ENCODE data around the gene DIABLO.

DIABLO gene

DNA sequence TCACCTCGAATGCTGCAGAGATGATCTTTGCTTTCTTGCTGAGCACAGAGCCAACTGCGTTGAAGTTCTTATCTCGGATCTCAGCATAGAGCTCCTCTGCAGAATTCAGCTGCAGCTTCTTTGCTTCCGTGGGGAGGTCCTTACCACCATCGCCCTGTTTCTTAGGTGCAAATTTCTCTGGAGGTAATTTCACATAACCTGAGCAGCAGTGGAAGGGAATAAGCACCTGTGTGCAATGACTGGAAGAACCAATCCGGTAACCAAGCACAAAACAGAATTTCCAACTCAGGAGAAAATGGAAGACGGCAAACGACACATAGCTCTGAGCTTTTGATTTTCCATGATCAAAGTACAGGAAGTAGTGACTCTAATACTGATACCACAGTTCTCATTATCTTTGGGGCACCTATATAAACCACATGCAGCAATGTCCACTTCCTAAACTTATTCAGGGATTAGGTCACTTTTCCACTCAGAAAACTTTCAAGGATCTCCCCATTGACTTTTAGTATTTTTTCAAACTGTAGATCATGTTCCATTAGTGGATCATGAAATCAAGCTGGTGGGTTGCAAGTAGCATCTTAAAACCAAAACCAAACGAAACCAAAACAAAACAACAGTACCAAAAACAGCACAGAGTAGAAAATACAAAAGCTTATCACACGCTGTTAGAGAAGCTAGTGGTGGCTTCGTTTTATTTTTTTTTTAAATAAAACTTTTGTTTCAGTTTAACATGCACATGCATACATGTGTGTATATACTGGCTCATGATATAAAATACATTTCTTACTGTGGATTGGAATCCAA is 18.9 kb upstream of the DIABLO start:
- Histone ChIP-seq H3K9me2 (replicated peaks; ENCODE audit: control insufficient read depth, low read length) (no peaks in the 10 kb centered on the region), H3K9me3 (ENCODE audit: control insufficient read depth, insufficient read depth, low read length) (no peaks in the 10 kb centered on the region), H3K27ac (ENCODE audit: low read depth, low read length) (no peak overlapping the region), H3K4me3 (ENCODE audit: low read length) (no peak overlapping the region), H4K20me1 (ENCODE audit: control insufficient read depth, insufficient read depth, low read depth, low read length) (no peaks in the 10 kb centered on the region), H3K79me2 (ENCODE audit: control insufficient read depth, low read length) (no peaks in the 10 kb centered on the region), H3K4me2 (ENCODE audit: low read length) (no peak overlapping the region), H3K27me3 (ENCODE audit: control insufficient read depth, low read length) (no peaks in the 10 kb centered on the region), H3K36me3 (ENCODE audit: control insufficient read depth, low read length) (no peaks in the 10 kb centered on the region; the same call in 1 of the 2 replicates), H3K4me1 (ENCODE audit: control insufficient read depth, low read length) (no peaks in the 10 kb centered on the region), H3F3A (ENCODE audit: control insufficient read depth, insufficient read depth) (no peaks in the 10 kb centered on the region)
- TF ChIP-seq, protein P1, sequence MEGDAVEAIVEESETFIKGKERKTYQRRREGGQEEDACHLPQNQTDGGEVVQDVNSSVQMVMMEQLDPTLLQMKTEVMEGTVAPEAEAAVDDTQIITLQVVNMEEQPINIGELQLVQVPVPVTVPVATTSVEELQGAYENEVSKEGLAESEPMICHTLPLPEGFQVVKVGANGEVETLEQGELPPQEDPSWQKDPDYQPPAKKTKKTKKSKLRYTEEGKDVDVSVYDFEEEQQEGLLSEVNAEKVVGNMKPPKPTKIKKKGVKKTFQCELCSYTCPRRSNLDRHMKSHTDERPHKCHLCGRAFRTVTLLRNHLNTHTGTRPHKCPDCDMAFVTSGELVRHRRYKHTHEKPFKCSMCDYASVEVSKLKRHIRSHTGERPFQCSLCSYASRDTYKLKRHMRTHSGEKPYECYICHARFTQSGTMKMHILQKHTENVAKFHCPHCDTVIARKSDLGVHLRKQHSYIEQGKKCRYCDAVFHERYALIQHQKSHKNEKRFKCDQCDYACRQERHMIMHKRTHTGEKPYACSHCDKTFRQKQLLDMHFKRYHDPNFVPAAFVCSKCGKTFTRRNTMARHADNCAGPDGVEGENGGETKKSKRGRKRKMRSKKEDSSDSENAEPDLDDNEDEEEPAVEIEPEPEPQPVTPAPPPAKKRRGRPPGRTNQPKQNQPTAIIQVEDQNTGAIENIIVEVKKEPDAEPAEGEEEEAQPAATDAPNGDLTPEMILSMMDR (IDR thresholded peaks at IDR 0.05; ENCODE audit: low read depth, low read length, poor library complexity, severe bottlenecking): no peak
- TF ChIP-seq EZH2phosphoT487 (IDR thresholded peaks at IDR 0.05; ENCODE audit: borderline replicate concordance, low read length): no peak

DNA sequence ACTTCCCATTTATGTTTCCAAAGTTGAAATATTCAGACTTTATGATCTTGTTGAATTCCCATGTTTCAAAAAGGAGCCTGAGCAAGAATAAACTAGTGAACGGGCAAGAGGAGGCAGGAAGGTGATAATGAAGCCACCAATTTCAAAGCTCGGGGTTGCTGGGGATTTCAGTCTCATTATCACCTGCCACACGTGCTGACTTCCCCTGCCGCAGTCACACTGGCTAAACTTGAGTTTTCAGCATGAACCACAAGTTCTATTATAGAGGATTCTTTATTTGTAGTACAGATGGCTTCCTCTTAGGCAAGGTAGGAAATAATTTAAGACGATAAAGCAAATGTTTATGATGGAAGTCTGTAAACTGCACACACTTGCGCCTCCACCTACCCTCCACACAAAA is 18.1 kb upstream of the DIABLO start:
- H3K4me3 ChIP-seq (ENCODE audit: low read length): no peak overlapping the region
- no peak overlapping the region for H3K4me2 ChIP-seq (ENCODE audit: low read length)
- no peaks in the 10 kb centered on the region for H3K27me3 ChIP-seq (ENCODE audit: control insufficient read depth, low read length)
- no peak overlapping the region for H3K27ac ChIP-seq (ENCODE audit: low read depth, low read length)
- TF ChIP-seq EZH2phosphoT487 (IDR thresholded peaks at IDR 0.05; ENCODE audit: borderline replicate concordance, low read length): no peak
- TF ChIP-seq, protein P1 (IDR thresholded peaks at IDR 0.05; ENCODE audit: low read depth, low read length, poor library complexity, severe bottlenecking): no peak
- no peaks in the 10 kb centered on the region; the same call in 1 of the 2 replicates for H3K36me3 ChIP-seq (ENCODE audit: control insufficient read depth, low read length)
- H3K79me2 ChIP-seq (ENCODE audit: control insufficient read depth, low read length): no peaks in the 10 kb centered on the region
- no peaks in the 10 kb centered on the region for H3K4me1 ChIP-seq (ENCODE audit: control insufficient read depth, low read length)
- H4K20me1 ChIP-seq (ENCODE audit: control insufficient read depth, insufficient read depth, low read depth, low read length): no peaks in the 10 kb centered on the region
- H3F3A ChIP-seq (ENCODE audit: control insufficient read depth, insufficient read depth): no peaks in the 10 kb centered on the region
- H3K9me2 ChIP-seq (replicated peaks; ENCODE audit: control insufficient read depth, low read length): no peaks in the 10 kb centered on the region
- H3K9me3 ChIP-seq (ENCODE audit: control insufficient read depth, insufficient read depth, low read length): no peaks in the 10 kb centered on the region

DNA sequence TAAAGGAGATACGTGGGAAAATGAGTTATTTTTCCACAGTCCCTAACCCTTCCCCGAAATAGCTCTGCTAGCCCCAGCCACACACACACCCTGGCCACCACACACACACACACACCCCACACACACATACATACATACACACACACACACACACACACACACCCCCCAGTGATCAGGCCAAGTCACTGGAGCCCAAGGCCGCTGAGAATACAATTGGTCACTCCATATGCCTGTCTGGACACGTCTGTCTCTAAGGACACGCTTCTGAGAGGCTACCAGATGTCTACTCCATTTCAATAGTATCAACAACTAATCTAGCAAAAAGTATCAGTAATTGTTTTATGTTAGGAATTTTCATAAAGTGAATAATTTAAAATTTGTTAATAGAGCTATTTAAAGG is 13.0 kb upstream of the DIABLO start:
- H3K27me3 ChIP-seq (ENCODE audit: control insufficient read depth, low read length): no peaks in the 10 kb centered on the region
- peaks cover 4% of the 10 kb centered on the region; the same call in 1 of the 2 replicates for H3K36me3 ChIP-seq (ENCODE audit: control insufficient read depth, low read length)
- H3K4me2 ChIP-seq (ENCODE audit: low read length): no peak overlapping the region
- TF ChIP-seq, protein P1 (IDR thresholded peaks at IDR 0.05; ENCODE audit: low read depth, low read length, poor library complexity, severe bottlenecking): no peak
- no peaks in the 10 kb centered on the region for H3K9me3 ChIP-seq (ENCODE audit: control insufficient read depth, insufficient read depth, low read length)
- no peak overlapping the region for H3K4me3 ChIP-seq (ENCODE audit: low read length)
- no peaks in the 10 kb centered on the region for H3K9me2 ChIP-seq (replicated peaks; ENCODE audit: control insufficient read depth, low read length)
- H4K20me1 ChIP-seq (ENCODE audit: control insufficient read depth, insufficient read depth, low read depth, low read length): no peaks in the 10 kb centered on the region
- H3K4me1 ChIP-seq (ENCODE audit: control insufficient read depth, low read length): no peaks in the 10 kb centered on the region
- H3F3A ChIP-seq (ENCODE audit: control insufficient read depth, insufficient read depth): no peaks in the 10 kb centered on the region
- H3K27ac ChIP-seq (ENCODE audit: low read depth, low read length): no peak overlapping the region
- no peaks in the 10 kb centered on the region for H3K79me2 ChIP-seq (ENCODE audit: control insufficient read depth, low read length)

Data from DOHH2 (cell line).